Esophagus muscularis mucosa (tissue), 4 donors: ENCODE results near the gene TSPAN31.

Source experiments
- CTCF ChIP-seq, 3 experiments: fragments of 200-600 bp in 2 of 3; fragments of 450-650 bp in 1 of 3; sonication (generic) in 2 of 3; IDR thresholded peaks; one replicate each; pipeline ENCODE4 v1.5.1; 2017 to 2019; ENCODE audit warnings: antibody characterized with exemption in 3 of 3, mild to moderate bottlenecking in 2 of 3, moderate library complexity in 1 of 3
- EP300 ChIP-seq: sonication (generic); formaldehyde crosslinking; IDR thresholded peaks from one replicate; pipeline ENCODE4 v1.6.1; 2017; ENCODE audit warnings: antibody characterized with exemption
- POLR2A ChIP-seq: fragments of 450-650 bp; IDR thresholded peaks from one replicate; pipeline ENCODE4 v1.6.1; 2017; ENCODE audit warnings: antibody characterized with exemption, moderate library complexity, mild to moderate bottlenecking, low read depth

- TF ChIP-seq EP300 = no peak
- no peak for TF ChIP-seq POLR2A
- no peak for TF ChIP-seq CTCF (IDR thresholded peaks at IDR 0.05)
These were observed 38.6 kb downstream of the TSPAN31 start for GRCh38 chr12:57783466-57783801.
